Activated naive CD4-positive, alpha-beta T cell treated with anti-CD3 and anti-CD28 coated beads, Interleukin-2, amount 50 U/mL, for 72 hours (primary cell): ENCODE data around the gene YTHDF2. TPM values are rescaled to one million over a fixed set of nuclear protein-coding genes. Genes with fewer than 3 reads are reported as not detected.
A peak's percentile ranks its signal among the peaks of the same experiment; 100 is the strongest.
"Not testable (repeated sequence)": the region's sequence is repeated elsewhere in the genome, so short reads cannot be mapped to it uniquely, and the experiment has no call there.

ENCODE experiments used
- ATAC-seq, 2 donors: fragments of 150-1000 bp; cut with Tn5 transposase; 2 replicates each; pipeline ENCODE4 v1.10.0; 2021; ENCODE audit warnings: mild to moderate bottlenecking in 2 of 2, moderate library complexity in 2 of 2
- DNase-seq, 2 donors: peaks; one replicate each; pipeline ENCODE4 v3.0.0; 2021 to 2022; ENCODE audit warnings: low spot score in 2 of 2
- H3K27ac Mint-ChIP-seq, 2 donors: one replicate each; pipeline ENCODE4 v1.8.0; 2022; ENCODE audit warnings: mild to moderate bottlenecking in 2 of 2, mixed read lengths in 2 of 2
- H3K36me3 Mint-ChIP-seq, 2 donors: one replicate each; pipeline ENCODE4 v1.8.0; 2022; ENCODE audit warnings: mixed read lengths in 2 of 2
- H3K9me3 Mint-ChIP-seq, 2 donors: one replicate each; pipeline ENCODE4 v1.8.0; 2022; ENCODE audit warnings: mixed read lengths in 2 of 2
- total RNA-seq, 2 donors: library from RNA; stranded (reverse); gene quantifications; one replicate each; pipeline ENCODE4 v1.2.3, GENCODE V29; 2022

Gene YTHDF2
- total RNA-seq, 2 donors from 2014 or later: 65.7 to 78.0 TPM

- peaks cover 5 to 41% of the 10 kb centered on the region in 2 donors for H3K36me3 Mint-ChIP-seq
These were observed 14.1 kb downstream of the YTHDF2 start for GRCh38 chr1:28750771-28751294.

GRCh38 chr1:28751315-28752060, 14.7 kb downstream of the YTHDF2 start:
- H3K9me3 Mint-ChIP-seq: no peaks in the 10 kb centered on the region
- DNase-seq (no peak), ATAC-seq (no peak)
- H3K36me3 Mint-ChIP-seq: peaks cover 5 to 35% of the 10 kb centered on the region in 2 donors
- H3K27ac Mint-ChIP-seq: peak overlapping the region in 1 of 2 donors; percentile 27

More at GRCh38 chr1:28750771-28751294, 14.1 kb downstream of the YTHDF2 start:
- DNase-seq, ATAC-seq, H3K9me3 Mint-ChIP-seq: not testable (repeated sequence)
- peak overlapping the region in 1 of 2 donors; percentile 12 for H3K27ac Mint-ChIP-seq

GRCh38 chr1:28755701-28756100, 19.0 kb downstream of the YTHDF2 start:
- DNase-seq (no peak), ATAC-seq (no peak)
- Mint-ChIP-seq H3K9me3 (peaks cover 0 to 3% of the 10 kb centered on the region in 2 donors), H3K27ac (no peak overlapping the region), H3K36me3 (peaks cover 4 to 26% of the 10 kb centered on the region in 2 donors)

- ATAC-seq: no peak
- peaks cover 0 to 3% of the 10 kb centered on the region in 2 donors for H3K9me3 Mint-ChIP-seq
- no peak for DNase-seq
- peaks cover 4 to 19% of the 10 kb centered on the region in 2 donors for H3K36me3 Mint-ChIP-seq
- H3K27ac Mint-ChIP-seq: peak overlapping the region in 1 of 2 donors; percentile 16
These were observed 20.1 kb downstream of the YTHDF2 start for GRCh38 chr1:28756846-28757245.

- ATAC-seq (no peak), DNase-seq (no peak)
- peaks cover 4 to 16% of the 10 kb centered on the region in 2 donors for H3K36me3 Mint-ChIP-seq
- peaks cover 0 to 3% of the 10 kb centered on the region in 2 donors for H3K9me3 Mint-ChIP-seq
- H3K27ac Mint-ChIP-seq: peak overlapping the region in 1 of 2 donors; percentile 69
These were observed 21.7 kb downstream of the YTHDF2 start for GRCh38 chr1:28758420-28758819.

- DNase-seq (no peak), ATAC-seq (no peak)
- H3K36me3 Mint-ChIP-seq: peaks cover 4 to 13% of the 10 kb centered on the region in 2 donors
- peaks cover 0 to 3% of the 10 kb centered on the region in 2 donors for H3K9me3 Mint-ChIP-seq
- no peak overlapping the region for H3K27ac Mint-ChIP-seq
These were observed 22.5 kb downstream of the YTHDF2 start for GRCh38 chr1:28759257-28759656.

- no peak for DNase-seq
- no peak overlapping the region for H3K27ac Mint-ChIP-seq
- ATAC-seq: no peak
- H3K36me3 Mint-ChIP-seq: peaks cover 8 to 13% of the 10 kb centered on the region in 2 donors
- H3K9me3 Mint-ChIP-seq: peaks cover 0 to 3% of the 10 kb centered on the region in 2 donors
These were observed 24.4 kb downstream of the YTHDF2 start for GRCh38 chr1:28761189-28761588.

- H3K9me3 Mint-ChIP-seq: no peaks in the 10 kb centered on the region
- ATAC-seq (no peak), DNase-seq (no peak)
- H3K36me3 Mint-ChIP-seq: peaks cover 6 to 9% of the 10 kb centered on the region in 2 donors
- H3K27ac Mint-ChIP-seq: no peak overlapping the region
These were observed 29.9 kb downstream of the YTHDF2 start for GRCh38 chr1:28766532-28767183.

- Mint-ChIP-seq H3K27ac (peak overlapping the region in 1 of 2 donors; percentile 61), H3K36me3 (peaks cover 4 to 6% of the 10 kb centered on the region in 2 donors), H3K9me3 (no peaks in the 10 kb centered on the region)
- ATAC-seq (no peak), DNase-seq (no peak)
These were observed 33.9 kb downstream of the YTHDF2 start for GRCh38 chr1:28770601-28771165.

GRCh38 chr1:28771921-28772320, 35.2 kb downstream of the YTHDF2 start:
- ATAC-seq, DNase-seq, H3K9me3 Mint-ChIP-seq, H3K36me3 Mint-ChIP-seq, H3K27ac Mint-ChIP-seq: not testable (repeated sequence)

- H3K36me3 Mint-ChIP-seq: peaks cover 0 to 4% of the 10 kb centered on the region in 2 donors
- H3K27ac Mint-ChIP-seq: peak overlapping the region in 1 of 2 donors; percentile 74
- DNase-seq (no peak), ATAC-seq (no peak)
- H3K9me3 Mint-ChIP-seq: no peaks in the 10 kb centered on the region
These were observed 36.4 kb downstream of the YTHDF2 start for GRCh38 chr1:28773105-28773504.

- Mint-ChIP-seq H3K27ac (peak overlapping the region; percentile 20 to 70), H3K36me3 (no peaks in the 10 kb centered on the region), H3K9me3 (no peaks in the 10 kb centered on the region)
- DNase-seq: peak; percentile 63 to 82
- ATAC-seq: peak; percentile 90 to 97
These were observed 38.6 kb downstream of the YTHDF2 start for GRCh38 chr1:28775121-28775942.

GRCh38 chr1:28776341-28776740, 39.6 kb downstream of the YTHDF2 start:
- Mint-ChIP-seq H3K9me3 (no peaks in the 10 kb centered on the region), H3K27ac (no peak overlapping the region), H3K36me3 (no peaks in the 10 kb centered on the region)
- ATAC-seq (no peak), DNase-seq (no peak)

- H3K9me3 Mint-ChIP-seq: no peaks in the 10 kb centered on the region
- no peaks in the 10 kb centered on the region for H3K36me3 Mint-ChIP-seq
- ATAC-seq (no peak), DNase-seq (no peak)
- H3K27ac Mint-ChIP-seq: no peak overlapping the region
These were observed 41.3 kb downstream of the YTHDF2 start for GRCh38 chr1:28778021-28778420.

GRCh38 chr1:28779751-28780408, 43.1 kb downstream of the YTHDF2 start:
- Mint-ChIP-seq H3K9me3 (no peaks in the 10 kb centered on the region), H3K36me3 (no peaks in the 10 kb centered on the region), H3K27ac (peak overlapping the region; percentile 5 to 8)
- no peak for DNase-seq
- no peak for ATAC-seq

- DNase-seq (no peak), ATAC-seq (no peak)
- Mint-ChIP-seq H3K36me3 (no peaks in the 10 kb centered on the region), H3K27ac (no peak overlapping the region), H3K9me3 (no peaks in the 10 kb centered on the region)
These were observed 44.6 kb downstream of the YTHDF2 start for GRCh38 chr1:28781305-28781704.
